Measurements from ENCODE around the gene CZIB. TPM values are rescaled to one million over a fixed set of nuclear protein-coding genes. Genes with fewer than 3 reads are reported as not detected.

The CZIB gene
- total and polyA plus RNA-seq, 2 of the 13 experiments (the other 11 are each of a cell fraction or from before 2014, with no cell fraction given) = 49.2 to 67.0 TPM

DNA sequence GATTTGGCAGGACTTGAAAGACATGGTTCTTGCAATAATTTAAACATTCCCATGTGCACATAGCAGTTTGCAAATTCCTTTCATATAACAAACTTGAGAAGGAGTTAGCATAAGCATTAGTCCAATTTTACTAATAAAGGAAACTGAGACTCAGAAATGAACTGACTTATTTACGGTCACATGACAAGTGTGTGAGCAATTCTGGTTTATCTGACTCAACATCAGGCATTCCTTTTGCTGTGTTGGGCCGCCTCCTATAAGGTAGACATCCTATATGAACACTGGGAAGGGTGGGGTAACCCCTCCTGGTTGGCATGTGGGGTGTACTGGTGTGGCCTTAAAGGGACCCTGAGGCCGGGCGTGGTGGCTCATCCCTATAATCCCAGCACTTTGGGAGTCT is 32.3 kb downstream of the CZIB start (continued):
- TF ChIP-seq ZNF550 (CRISPR knock-in tag; IDR thresholded peaks at IDR 0.05; ENCODE audit: borderline replicate concordance) = no peak
- TF ChIP-seq MED8 (CRISPR knock-in tag; IDR thresholded peaks at IDR 0.05; ENCODE audit: insufficient replicate concordance) = no peak
- TF ChIP-seq SALL1 (CRISPR knock-in tag; IDR thresholded peaks at IDR 0.05) = no peak
- TF ChIP-seq, protein P1, sequence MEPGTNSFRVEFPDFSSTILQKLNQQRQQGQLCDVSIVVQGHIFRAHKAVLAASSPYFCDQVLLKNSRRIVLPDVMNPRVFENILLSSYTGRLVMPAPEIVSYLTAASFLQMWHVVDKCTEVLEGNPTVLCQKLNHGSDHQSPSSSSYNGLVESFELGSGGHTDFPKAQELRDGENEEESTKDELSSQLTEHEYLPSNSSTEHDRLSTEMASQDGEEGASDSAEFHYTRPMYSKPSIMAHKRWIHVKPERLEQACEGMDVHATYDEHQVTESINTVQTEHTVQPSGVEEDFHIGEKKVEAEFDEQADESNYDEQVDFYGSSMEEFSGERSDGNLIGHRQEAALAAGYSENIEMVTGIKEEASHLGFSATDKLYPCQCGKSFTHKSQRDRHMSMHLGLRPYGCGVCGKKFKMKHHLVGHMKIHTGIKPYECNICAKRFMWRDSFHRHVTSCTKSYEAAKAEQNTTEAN (CRISPR knock-in tag; conservative IDR thresholded peaks at IDR 0.05) = no peak
- TF ChIP-seq SKI (IDR thresholded peaks at IDR 0.05; ENCODE audit: partially characterized antibody) = no peak
- TF ChIP-seq HMGA1 (CRISPR knock-in tag; conservative IDR thresholded peaks at IDR 0.05) = no peak
- TF ChIP-seq SAFB2 (CRISPR knock-in tag; IDR thresholded peaks at IDR 0.05; ENCODE audit: borderline replicate concordance, low read depth) = no peak
- TF ChIP-seq, protein P2, sequence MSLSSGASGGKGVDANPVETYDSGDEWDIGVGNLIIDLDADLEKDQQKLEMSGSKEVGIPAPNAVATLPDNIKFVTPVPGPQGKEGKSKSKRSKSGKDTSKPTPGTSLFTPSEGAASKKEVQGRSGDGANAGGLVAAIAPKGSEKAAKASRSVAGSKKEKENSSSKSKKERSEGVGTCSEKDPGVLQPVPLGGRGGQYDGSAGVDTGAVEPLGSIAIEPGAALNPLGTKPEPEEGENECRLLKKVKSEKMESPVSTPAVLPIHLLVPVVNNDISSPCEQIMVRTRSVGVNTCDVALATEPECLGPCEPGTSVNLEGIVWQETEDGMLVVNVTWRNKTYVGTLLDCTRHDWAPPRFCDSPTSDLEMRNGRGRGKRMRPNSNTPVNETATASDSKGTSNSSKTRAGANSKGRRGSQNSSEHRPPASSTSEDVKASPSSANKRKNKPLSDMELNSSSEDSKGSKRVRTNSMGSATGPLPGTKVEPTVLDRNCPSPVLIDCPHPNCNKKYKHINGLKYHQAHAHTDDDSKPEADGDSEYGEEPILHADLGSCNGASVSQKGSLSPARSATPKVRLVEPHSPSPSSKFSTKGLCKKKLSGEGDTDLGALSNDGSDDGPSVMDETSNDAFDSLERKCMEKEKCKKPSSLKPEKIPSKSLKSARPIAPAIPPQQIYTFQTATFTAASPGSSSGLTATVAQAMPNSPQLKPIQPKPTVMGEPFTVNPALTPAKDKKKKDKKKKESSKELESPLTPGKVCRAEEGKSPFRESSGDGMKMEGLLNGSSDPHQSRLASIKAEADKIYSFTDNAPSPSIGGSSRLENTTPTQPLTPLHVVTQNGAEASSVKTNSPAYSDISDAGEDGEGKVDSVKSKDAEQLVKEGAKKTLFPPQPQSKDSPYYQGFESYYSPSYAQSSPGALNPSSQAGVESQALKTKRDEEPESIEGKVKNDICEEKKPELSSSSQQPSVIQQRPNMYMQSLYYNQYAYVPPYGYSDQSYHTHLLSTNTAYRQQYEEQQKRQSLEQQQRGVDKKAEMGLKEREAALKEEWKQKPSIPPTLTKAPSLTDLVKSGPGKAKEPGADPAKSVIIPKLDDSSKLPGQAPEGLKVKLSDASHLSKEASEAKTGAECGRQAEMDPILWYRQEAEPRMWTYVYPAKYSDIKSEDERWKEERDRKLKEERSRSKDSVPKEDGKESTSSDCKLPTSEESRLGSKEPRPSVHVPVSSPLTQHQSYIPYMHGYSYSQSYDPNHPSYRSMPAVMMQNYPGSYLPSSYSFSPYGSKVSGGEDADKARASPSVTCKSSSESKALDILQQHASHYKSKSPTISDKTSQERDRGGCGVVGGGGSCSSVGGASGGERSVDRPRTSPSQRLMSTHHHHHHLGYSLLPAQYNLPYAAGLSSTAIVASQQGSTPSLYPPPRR (CRISPR knock-in tag; IDR thresholded peaks at IDR 0.05; ENCODE audit: borderline replicate concordance) = no peak
- no peak for TF ChIP-seq RBAK (CRISPR knock-in tag; IDR thresholded peaks at IDR 0.05)

All from HepG2 (cell line).